WTC11 (cell line): ENCODE data around the gene SYCE3.

Experiments used
- CREB1 ChIP-seq: sonication (generic); formaldehyde crosslinking; IDR thresholded peaks from 2 replicates; pipeline ENCODE4 v1.8.0; 2023; ENCODE audit warnings: mild to moderate bottlenecking, missing genetic modification reagents
- CREM ChIP-seq: sonication (generic); formaldehyde crosslinking; IDR thresholded peaks from 2 replicates; pipeline ENCODE4 v1.8.1; 2022; ENCODE audit warnings: mild to moderate bottlenecking, missing genetic modification reagents, moderate library complexity
- ETV6 ChIP-seq: sonication (generic); formaldehyde crosslinking; IDR thresholded peaks from 2 replicates; pipeline ENCODE4 v1.8.1; 2022; ENCODE audit warnings: mild to moderate bottlenecking, missing genetic modification reagents
- JAZF1 ChIP-seq: fragments of 250-450 bp; sonication (Bioruptor Pico); IDR thresholded peaks from 2 replicates; pipeline ENCODE4 v1.9.0; 2021; ENCODE audit warnings: moderate library complexity, mild to moderate bottlenecking, inconsistent platforms
- NFE2L1 ChIP-seq: sonication (generic); formaldehyde crosslinking; IDR thresholded peaks from 2 replicates; pipeline ENCODE4 v1.8.1; 2023; ENCODE audit warnings: missing genetic modification reagents
- RELA ChIP-seq: sonication (generic); formaldehyde crosslinking; IDR thresholded peaks from 2 replicates; pipeline ENCODE4 v1.8.1; 2022; ENCODE audit warnings: missing genetic modification reagents, mild to moderate bottlenecking, borderline replicate concordance
- TCF7 ChIP-seq: sonication (generic); formaldehyde crosslinking; IDR thresholded peaks from 2 replicates; pipeline ENCODE4 v1.8.0; 2022; ENCODE audit warnings: mild to moderate bottlenecking, low read depth, missing genetic modification reagents, moderate library complexity
- TEAD4 ChIP-seq: sonication (generic); formaldehyde crosslinking; IDR thresholded peaks from 2 replicates; pipeline ENCODE4 v1.8.0; 2022; ENCODE audit warnings: mild to moderate bottlenecking, missing genetic modification reagents
- ZNF121 ChIP-seq: sonication (generic); formaldehyde crosslinking; IDR thresholded peaks from 2 replicates; pipeline ENCODE4 v1.8.0; 2023; ENCODE audit warnings: missing genetic modification reagents
- TF ChIP-seq, protein P1 (sequence below): fragments of 200-600 bp; IDR thresholded peaks from 2 replicates; pipeline ENCODE4 v1.8.0; 2022; ENCODE audit warnings: antibody characterized with exemption
- TF ChIP-seq, protein P2 (sequence below): sonication (generic); formaldehyde crosslinking; IDR thresholded peaks from 2 replicates; pipeline ENCODE4 v1.8.1; 2022; ENCODE audit warnings: low read depth, mild to moderate bottlenecking, moderate library complexity, missing genetic modification reagents, borderline replicate concordance
- TF ChIP-seq, protein P3 (sequence below): sonication (generic); formaldehyde crosslinking; IDR thresholded peaks from 2 replicates; pipeline ENCODE4 v1.8.1; 2023; ENCODE audit warnings: mild to moderate bottlenecking, missing genetic modification reagents, moderate library complexity
- TF ChIP-seq, protein P4 (sequence below): sonication (generic); formaldehyde crosslinking; IDR thresholded peaks from 2 replicates; pipeline ENCODE4 v1.8.1; 2022; ENCODE audit warnings: mild to moderate bottlenecking, moderate library complexity, missing genetic modification reagents
- TF ChIP-seq, protein P5 (sequence below): sonication (generic); formaldehyde crosslinking; conservative IDR thresholded peaks from 2 replicates; pipeline ENCODE4 v1.8.1; 2022; ENCODE audit warnings: mild to moderate bottlenecking, missing genetic modification reagents

DNA sequence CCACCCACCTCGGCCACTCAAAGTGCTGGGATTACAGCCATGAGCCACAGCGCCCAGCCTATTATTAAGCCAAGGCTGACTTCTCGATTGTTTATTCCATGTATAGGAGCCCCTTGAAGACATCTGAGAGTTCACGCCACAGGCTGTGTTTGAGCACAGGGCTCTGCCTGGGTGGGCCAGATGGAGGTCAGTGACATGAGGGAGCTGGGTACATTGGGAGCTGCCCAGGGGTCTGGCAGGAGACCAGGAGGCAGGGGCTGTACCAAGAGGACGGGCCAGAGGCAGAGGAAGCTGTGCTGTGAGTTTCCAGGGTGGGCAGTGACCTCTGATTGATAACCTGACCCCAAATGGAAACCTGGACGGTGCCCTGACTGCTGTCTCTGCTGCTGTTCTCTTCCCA is 60.6 kb downstream of the SYCE3 start:
- TF ChIP-seq, protein P1, sequence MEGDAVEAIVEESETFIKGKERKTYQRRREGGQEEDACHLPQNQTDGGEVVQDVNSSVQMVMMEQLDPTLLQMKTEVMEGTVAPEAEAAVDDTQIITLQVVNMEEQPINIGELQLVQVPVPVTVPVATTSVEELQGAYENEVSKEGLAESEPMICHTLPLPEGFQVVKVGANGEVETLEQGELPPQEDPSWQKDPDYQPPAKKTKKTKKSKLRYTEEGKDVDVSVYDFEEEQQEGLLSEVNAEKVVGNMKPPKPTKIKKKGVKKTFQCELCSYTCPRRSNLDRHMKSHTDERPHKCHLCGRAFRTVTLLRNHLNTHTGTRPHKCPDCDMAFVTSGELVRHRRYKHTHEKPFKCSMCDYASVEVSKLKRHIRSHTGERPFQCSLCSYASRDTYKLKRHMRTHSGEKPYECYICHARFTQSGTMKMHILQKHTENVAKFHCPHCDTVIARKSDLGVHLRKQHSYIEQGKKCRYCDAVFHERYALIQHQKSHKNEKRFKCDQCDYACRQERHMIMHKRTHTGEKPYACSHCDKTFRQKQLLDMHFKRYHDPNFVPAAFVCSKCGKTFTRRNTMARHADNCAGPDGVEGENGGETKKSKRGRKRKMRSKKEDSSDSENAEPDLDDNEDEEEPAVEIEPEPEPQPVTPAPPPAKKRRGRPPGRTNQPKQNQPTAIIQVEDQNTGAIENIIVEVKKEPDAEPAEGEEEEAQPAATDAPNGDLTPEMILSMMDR, result no peak
- no peak for TF ChIP-seq ZNF121
- no peak for TF ChIP-seq TEAD4 (CRISPR knock-in tag)
- TF ChIP-seq, protein P2, sequence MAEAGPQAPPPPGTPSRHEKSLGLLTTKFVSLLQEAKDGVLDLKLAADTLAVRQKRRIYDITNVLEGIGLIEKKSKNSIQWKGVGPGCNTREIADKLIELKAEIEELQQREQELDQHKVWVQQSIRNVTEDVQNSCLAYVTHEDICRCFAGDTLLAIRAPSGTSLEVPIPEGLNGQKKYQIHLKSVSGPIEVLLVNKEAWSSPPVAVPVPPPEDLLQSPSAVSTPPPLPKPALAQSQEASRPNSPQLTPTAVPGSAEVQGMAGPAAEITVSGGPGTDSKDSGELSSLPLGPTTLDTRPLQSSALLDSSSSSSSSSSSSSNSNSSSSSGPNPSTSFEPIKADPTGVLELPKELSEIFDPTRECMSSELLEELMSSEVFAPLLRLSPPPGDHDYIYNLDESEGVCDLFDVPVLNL (CRISPR knock-in tag), result no peak
- TF ChIP-seq, protein P3, sequence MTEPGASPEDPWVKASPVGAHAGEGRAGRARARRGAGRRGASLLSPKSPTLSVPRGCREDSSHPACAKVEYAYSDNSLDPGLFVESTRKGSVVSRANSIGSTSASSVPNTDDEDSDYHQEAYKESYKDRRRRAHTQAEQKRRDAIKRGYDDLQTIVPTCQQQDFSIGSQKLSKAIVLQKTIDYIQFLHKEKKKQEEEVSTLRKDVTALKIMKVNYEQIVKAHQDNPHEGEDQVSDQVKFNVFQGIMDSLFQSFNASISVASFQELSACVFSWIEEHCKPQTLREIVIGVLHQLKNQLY (CRISPR knock-in tag), result no peak
- no peak for TF ChIP-seq CREB1 (CRISPR knock-in tag)
- no peak for TF ChIP-seq ETV6
- TF ChIP-seq CREM (CRISPR knock-in tag), result no peak
- no peak for TF ChIP-seq JAZF1
- TF ChIP-seq RELA (CRISPR knock-in tag), result no peak
- TF ChIP-seq, protein P4, sequence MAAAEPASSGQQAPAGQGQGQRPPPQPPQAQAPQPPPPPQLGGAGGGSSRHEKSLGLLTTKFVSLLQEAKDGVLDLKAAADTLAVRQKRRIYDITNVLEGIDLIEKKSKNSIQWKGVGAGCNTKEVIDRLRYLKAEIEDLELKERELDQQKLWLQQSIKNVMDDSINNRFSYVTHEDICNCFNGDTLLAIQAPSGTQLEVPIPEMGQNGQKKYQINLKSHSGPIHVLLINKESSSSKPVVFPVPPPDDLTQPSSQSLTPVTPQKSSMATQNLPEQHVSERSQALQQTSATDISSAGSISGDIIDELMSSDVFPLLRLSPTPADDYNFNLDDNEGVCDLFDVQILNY (CRISPR knock-in tag), result no peak
- TF ChIP-seq NFE2L1 (CRISPR knock-in tag), result no peak
- TF ChIP-seq, protein P5, sequence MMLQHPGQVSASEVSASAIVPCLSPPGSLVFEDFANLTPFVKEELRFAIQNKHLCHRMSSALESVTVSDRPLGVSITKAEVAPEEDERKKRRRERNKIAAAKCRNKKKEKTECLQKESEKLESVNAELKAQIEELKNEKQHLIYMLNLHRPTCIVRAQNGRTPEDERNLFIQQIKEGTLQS (CRISPR knock-in tag), result no peak
- TF ChIP-seq TCF7 (CRISPR knock-in tag), result no peak
